Measurements from ENCODE around the gene MTIF3.

Gene MTIF3

GRCh38 chr13:27393101-27393500 lies 57.3 kb downstream of the MTIF3 start:
- DNase-seq (ENCODE audit: low read depth, low spot score) = no peak
- H3K4me3 ChIP-seq (ENCODE audit: low read length) = no peak overlapping the region

- H3K4me3 ChIP-seq (ENCODE audit: low read length) = no peak overlapping the region
- DNase-seq (ENCODE audit: low read depth, low spot score) = no peak
Observed at GRCh38 chr13:27391471-27391870, 58.9 kb downstream of the MTIF3 start.

GRCh38 chr13:27389891-27390290 lies 60.5 kb downstream of the MTIF3 start:
- DNase-seq (ENCODE audit: low read depth, low spot score) = no peak
- no peak overlapping the region for H3K4me3 ChIP-seq (ENCODE audit: low read length)

GRCh38 chr13:27388241-27388640 lies 62.1 kb downstream of the MTIF3 start:
- H3K4me3 ChIP-seq (ENCODE audit: low read length) = no peak overlapping the region
- no peak for DNase-seq (ENCODE audit: low read depth, low spot score)

Data from Jurkat, Clone E6-1 (cell line).